ENCODE results near the gene JMJD1C. TPM values are rescaled to one million over a fixed set of nuclear protein-coding genes. Genes with fewer than 3 reads are reported as not detected.

The JMJD1C gene
- total and polyA plus RNA-seq, 2 donors (not counting 3 experiments of a cell fraction or from before 2014, with no cell fraction given): 32.1 to 97.1 TPM

- CTCF ChIA-PET: no interaction called here
- Histone ChIP-seq H3K4me2 (ENCODE audit: insufficient read depth, low read length) (no peak overlapping the region), H3K9me3 (replicated peaks; ENCODE audit: control insufficient read depth, insufficient read depth, low read length) (no peaks in the 10 kb centered on the region), H3K4me3 (replicated peaks in 1 of 3; ENCODE audit: insufficient read depth in 1 of 3, low read depth in 1 of 3, low read length in 3 of 3) (no peak overlapping the region), H3K36me3 (ENCODE audit: control insufficient read depth in 2 of 2, extremely low read depth in 1 of 2, insufficient read depth in 2 of 2, low read length in 2 of 2) (peaks cover 0 to 2% of the 10 kb centered on the region in 2 experiments), H3K27ac (ENCODE audit: insufficient read depth, low read depth, low read length) (no peak overlapping the region), H3K79me2 (ENCODE audit: control insufficient read depth, insufficient read depth, low read length) (peaks cover 23% of the 10 kb centered on the region), H3K4me1 (ENCODE audit: control insufficient read depth, extremely low read depth, insufficient read depth, low read length) (no peaks in the 10 kb centered on the region), H3K27me3 (ENCODE audit: control insufficient read depth in 2 of 2, insufficient read depth in 2 of 2, low read length in 2 of 2) (no peaks in the 10 kb centered on the region), H2AFZ (ENCODE audit: low read depth, low read length) (no peak overlapping the region), H4K20me1 (replicated peaks; ENCODE audit: control insufficient read depth, extremely low read depth, insufficient read depth, low read length) (no peaks in the 10 kb centered on the region), H3K9ac (replicated peaks; ENCODE audit: extremely low read depth, insufficient read depth, low read length) (no peak overlapping the region), H3K9me1 (replicated peaks; ENCODE audit: control insufficient read depth, extremely low read depth, insufficient read depth, low read length) (no peaks in the 10 kb centered on the region)
- POLR2A ChIA-PET: no interaction called here
- TF ChIP-seq MAX (IDR thresholded peaks at IDR 0.05; ENCODE audit: insufficient read depth, insufficient read length) (no peak), MYC (IDR thresholded peaks at IDR 0.05; ENCODE audit: low read depth, low read length) (no peak), GATA2 (IDR thresholded peaks at IDR 0.05; ENCODE audit: insufficient read depth, insufficient read length, low read depth, low read length) (no peak), JUN (IDR thresholded peaks at IDR 0.05; ENCODE audit: borderline replicate concordance, insufficient read depth, insufficient read length, low read depth) (no peak), POLR2AphosphoS5 (IDR thresholded peaks at IDR 0.05; ENCODE audit: insufficient read depth, low read depth, low read length) (no peak), EZH2 (IDR thresholded peaks at IDR 0.05; ENCODE audit: borderline replicate concordance, low read depth, low read length, severe bottlenecking) (no peak), FOS (IDR thresholded peaks at IDR 0.05; ENCODE audit: borderline replicate concordance, insufficient read depth, low read length) (no peak), POLR2A (IDR thresholded peaks at IDR 0.05; ENCODE audit: low read depth, low read length) (no peak), CTCF (IDR thresholded peaks at IDR 0.05; ENCODE audit: extremely low read depth in 1 of 2, insufficient read depth in 1 of 2, low read depth in 1 of 2, low read length in 2 of 2) (no peak)
- dilution Hi-C loops (cut with MboI; ENCODE audit: extremely low pct_ligation_motif_present, low sequenced_read_pairs): no loop called here
- DNase-seq (ENCODE audit: low read depth, low spot score) (no peak), FAIRE-seq (no peak)
- intact Hi-C loops (cut with micrococcal nuclease): no loop called here
- no TSS peak for BruUV-seq (replicated peaks)
Measured at GRCh38 chr10:63150745-63151144, 315.0 kb downstream of the JMJD1C start.

Measured in endothelial cell of umbilical vein (primary cell).